ENCODE measurements around the gene SLC35B1. TPM values are rescaled to one million over a fixed set of nuclear protein-coding genes. Genes with fewer than 3 reads are reported as not detected.

Gene SLC35B1
- total and polyA plus RNA-seq, 2 of the 4 experiments (the other 2 are of a cell fraction): 66.4 to 86.2 TPM

DNA sequence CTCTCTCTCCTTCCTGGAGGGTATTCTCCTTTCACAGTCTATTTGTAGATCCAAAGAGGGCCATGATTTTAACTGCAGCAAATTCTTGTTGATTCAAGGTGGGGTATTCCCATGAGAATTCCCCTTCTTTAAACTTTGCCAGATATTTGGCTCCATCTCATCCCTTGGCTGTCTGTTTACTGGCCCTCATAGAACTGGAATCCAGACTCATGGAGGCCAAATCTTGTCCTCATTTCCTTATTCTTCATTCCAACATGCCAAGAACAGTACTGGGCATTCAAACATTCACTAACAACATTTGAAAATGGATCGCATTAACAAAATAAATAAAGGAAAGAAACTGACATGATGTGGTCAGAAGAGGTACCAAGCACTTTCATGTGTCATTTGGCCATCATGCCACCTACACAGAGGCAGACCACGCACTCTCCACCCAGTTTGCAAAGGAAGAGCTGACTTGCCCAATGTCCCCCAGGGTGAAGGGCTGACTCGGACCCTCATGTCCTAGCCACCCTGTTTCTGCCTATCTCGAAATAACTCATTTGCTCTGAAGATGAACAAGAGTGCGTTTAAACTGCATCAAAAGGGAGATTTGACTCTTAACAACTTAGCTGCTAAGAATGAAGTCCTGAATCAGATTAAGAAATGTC is 23.1 kb upstream of the SLC35B1 start (continued):
- TF ChIP-seq FOS (IDR thresholded peaks at IDR 0.05; ENCODE audit: low read depth, low read length) (no peak), BHLHE40 (IDR thresholded peaks at IDR 0.05; ENCODE audit: low read depth, low read length) (no peak), RAD21 (IDR thresholded peaks at IDR 0.05; ENCODE audit: low read length) (no peak), NFE2L2 (IDR thresholded peaks at IDR 0.05; ENCODE audit: low read depth, low read length) (no peak)
- TF ChIP-seq, protein P1, sequence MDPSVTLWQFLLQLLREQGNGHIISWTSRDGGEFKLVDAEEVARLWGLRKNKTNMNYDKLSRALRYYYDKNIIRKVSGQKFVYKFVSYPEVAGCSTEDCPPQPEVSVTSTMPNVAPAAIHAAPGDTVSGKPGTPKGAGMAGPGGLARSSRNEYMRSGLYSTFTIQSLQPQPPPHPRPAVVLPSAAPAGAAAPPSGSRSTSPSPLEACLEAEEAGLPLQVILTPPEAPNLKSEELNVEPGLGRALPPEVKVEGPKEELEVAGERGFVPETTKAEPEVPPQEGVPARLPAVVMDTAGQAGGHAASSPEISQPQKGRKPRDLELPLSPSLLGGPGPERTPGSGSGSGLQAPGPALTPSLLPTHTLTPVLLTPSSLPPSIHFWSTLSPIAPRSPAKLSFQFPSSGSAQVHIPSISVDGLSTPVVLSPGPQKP (IDR thresholded peaks at IDR 0.05; ENCODE audit: borderline replicate concordance, low read depth, low read length): no peak
